WTC11 (cell line): ENCODE measurements around the gene SNX13.

Source experiments
- ATF3 ChIP-seq: sonication (generic); formaldehyde crosslinking; conservative IDR thresholded peaks from 2 replicates; pipeline ENCODE4 v1.8.1; 2022; ENCODE audit warnings: mild to moderate bottlenecking, missing genetic modification reagents
- CTCF ChIP-seq: fragments of 200-600 bp; IDR thresholded peaks from 2 replicates; pipeline ENCODE4 v1.8.0; 2022; ENCODE audit warnings: antibody characterized with exemption

- TF ChIP-seq ATF3 (CRISPR knock-in tag) = no peak
- no peak for TF ChIP-seq CTCF
Observed at GRCh38 chr7:17758008-17758407, 182.3 kb downstream of the SNX13 start.
